DND-41 (cell line): ENCODE measurements around the gene ERAP2.
"Not testable (repeated sequence)": the region's sequence is repeated elsewhere in the genome, so short reads cannot be mapped to it uniquely, and the experiment has no call there.

Source experiments
- ATAC-seq: fragments of 200-7000 bp; cut with Tn5 transposase; 3 replicates; pipeline ENCODE4 v1.9.1; 2021; ENCODE audit warnings: low read depth; ENCODE audit not compliant: insufficient read depth
- DNase-seq: peaks from one replicate; pipeline ENCODE4 v3.0.0-alpha.2; 2020
- H2AFZ ChIP-seq: 2 replicates; pipeline ENCODE4 v1.6.0; 2012; ENCODE audit warnings: low read depth, low read length
- H3K27ac ChIP-seq: 2 replicates; pipeline ENCODE4 v1.5.1; 2012; ENCODE audit warnings: low read length, inconsistent platforms
- H3K27me3 ChIP-seq: fragments of 200-600 bp; sonication (generic); 2 replicates; pipeline ENCODE4 v1.6.0; 2012; ENCODE audit warnings: low read length, mild to moderate bottlenecking, inconsistent platforms; ENCODE audit not compliant: insufficient read depth, poor library complexity
- H3K36me3 ChIP-seq: 2 replicates; pipeline ENCODE4 v1.5.1; 2012; ENCODE audit warnings: low read length, inconsistent platforms; ENCODE audit not compliant: insufficient read depth
- H3K4me1 ChIP-seq: 2 replicates; pipeline ENCODE4 v1.5.1; 2012; ENCODE audit warnings: mild to moderate bottlenecking, low read length; ENCODE audit not compliant: insufficient read depth
- H3K4me2 ChIP-seq: 2 replicates; pipeline ENCODE4 v1.6.0; 2012; ENCODE audit warnings: mild to moderate bottlenecking, moderate library complexity, low read length, inconsistent platforms; ENCODE audit not compliant: insufficient read depth
- H3K4me3 ChIP-seq, 2 experiments: fragments of 200-600 bp in 1 of 2; shearing (Covaris generic) in 1 of 2; 2 replicates each; pipeline ENCODE4 v1.5.1; 2012 to 2016; ENCODE audit warnings: inconsistent platforms in 2 of 2, low read length in 2 of 2, mild to moderate bottlenecking in 2 of 2, low read depth in 1 of 2, moderate library complexity in 1 of 2
- H3K79me2 ChIP-seq: 2 replicates; pipeline ENCODE4 v1.6.0; 2012; ENCODE audit warnings: low read length, inconsistent platforms; ENCODE audit not compliant: insufficient read depth
- H3K9ac ChIP-seq: 2 replicates; pipeline ENCODE4 v1.6.0; 2012; ENCODE audit warnings: low read depth, mild to moderate bottlenecking, inconsistent platforms, low read length, moderate library complexity
- H3K9me3 ChIP-seq: 2 replicates; pipeline ENCODE4 v1.5.1; 2012; ENCODE audit warnings: low read length, moderate library complexity, mild to moderate bottlenecking, inconsistent platforms; ENCODE audit not compliant: insufficient read depth, severe bottlenecking
- H4K20me1 ChIP-seq: 2 replicates; pipeline ENCODE4 v1.6.0; 2012; ENCODE audit warnings: low read length; ENCODE audit not compliant: insufficient read depth
- CTCF ChIP-seq: IDR thresholded peaks from 2 replicates; pipeline ENCODE4 v1.5.1; 2012; ENCODE audit warnings: borderline replicate concordance, low read length, moderate library complexity, mild to moderate bottlenecking; ENCODE audit not compliant: poor library complexity, severe bottlenecking; ENCODE audit errors: extremely low read depth
- EZH2 ChIP-seq: IDR thresholded peaks from 3 replicates; pipeline ENCODE4 v1.6.1; 2012; ENCODE audit warnings: borderline replicate concordance, low read depth, mild to moderate bottlenecking, moderate library complexity, low read length, inconsistent platforms; ENCODE audit not compliant: severe bottlenecking

Gene ERAP2

GRCh38 chr5:96838201-96839070 lies 37.9 kb upstream of the ERAP2 start:
- H3K27ac ChIP-seq, result no peak overlapping the region
- H4K20me1 ChIP-seq, result no peaks in the 10 kb centered on the region
- H3K4me1 ChIP-seq, result peaks cover 28% of the 10 kb centered on the region
- H2AFZ ChIP-seq, result no peak overlapping the region
- no peaks in the 10 kb centered on the region for H3K79me2 ChIP-seq
- no peaks in the 10 kb centered on the region for H3K27me3 ChIP-seq
- DNase-seq (no peak), ATAC-seq (no peak)
- no peak overlapping the region for H3K4me2 ChIP-seq
- no peaks in the 10 kb centered on the region for H3K36me3 ChIP-seq
- no peak for TF ChIP-seq EZH2
- no peak for TF ChIP-seq CTCF
- no peak overlapping the region for H3K4me3 ChIP-seq
- no peaks in the 10 kb centered on the region for H3K9me3 ChIP-seq
- no peak overlapping the region for H3K9ac ChIP-seq

- Histone ChIP-seq H2AFZ (no peak overlapping the region), H3K36me3 (no peaks in the 10 kb centered on the region), H3K9ac (no peak overlapping the region), H3K27ac (no peak overlapping the region), H3K4me2 (no peak overlapping the region), H3K4me1 (peaks cover 35% of the 10 kb centered on the region), H3K79me2 (no peaks in the 10 kb centered on the region), H3K27me3 (no peaks in the 10 kb centered on the region), H4K20me1 (no peaks in the 10 kb centered on the region), H3K9me3 (no peaks in the 10 kb centered on the region), H3K4me3 (no peak overlapping the region)
- ATAC-seq, result no peak
- no peak for TF ChIP-seq EZH2
- TF ChIP-seq CTCF, result no peak
- DNase-seq, result no peak
Observed at GRCh38 chr5:96839071-96839592, 37.2 kb upstream of the ERAP2 start.

GRCh38 chr5:96841931-96842330 lies 34.4 kb upstream of the ERAP2 start:
- DNase-seq, H3K27ac ChIP-seq, H3K9ac ChIP-seq, H3K79me2 ChIP-seq, H3K27me3 ChIP-seq, H3K4me2 ChIP-seq, H4K20me1 ChIP-seq, H2AFZ ChIP-seq, H3K4me3 ChIP-seq, ATAC-seq, H3K9me3 ChIP-seq, H3K36me3 ChIP-seq: not testable (repeated sequence)
- H3K4me1 ChIP-seq, result peaks cover 26% of the 10 kb centered on the region

- ATAC-seq (no peak), DNase-seq (no peak)
- Histone ChIP-seq H3K4me1 (peaks cover 26% of the 10 kb centered on the region), H3K4me3 (no peak overlapping the region), H4K20me1 (no peaks in the 10 kb centered on the region), H2AFZ (no peak overlapping the region), H3K27ac (no peak overlapping the region), H3K9ac (no peak overlapping the region), H3K4me2 (no peak overlapping the region), H3K9me3 (no peaks in the 10 kb centered on the region), H3K79me2 (no peaks in the 10 kb centered on the region), H3K36me3 (no peaks in the 10 kb centered on the region), H3K27me3 (no peaks in the 10 kb centered on the region)
- TF ChIP-seq CTCF (no peak), EZH2 (no peak)
Observed at GRCh38 chr5:96843140-96843539, 33.2 kb upstream of the ERAP2 start.
